ENCODE measurements around the gene ZFAND4.
"Not testable (repeated sequence)": the region's sequence is repeated elsewhere in the genome, so short reads cannot be mapped to it uniquely, and the experiment has no call there.

Gene ZFAND4

GRCh38 chr10:45586028-45586824 lies 86.3 kb downstream of the ZFAND4 start:
- DNase-seq, result no peak

GRCh38 chr10:45585131-45585530 lies 87.4 kb downstream of the ZFAND4 start:
- no peak for DNase-seq

DNA sequence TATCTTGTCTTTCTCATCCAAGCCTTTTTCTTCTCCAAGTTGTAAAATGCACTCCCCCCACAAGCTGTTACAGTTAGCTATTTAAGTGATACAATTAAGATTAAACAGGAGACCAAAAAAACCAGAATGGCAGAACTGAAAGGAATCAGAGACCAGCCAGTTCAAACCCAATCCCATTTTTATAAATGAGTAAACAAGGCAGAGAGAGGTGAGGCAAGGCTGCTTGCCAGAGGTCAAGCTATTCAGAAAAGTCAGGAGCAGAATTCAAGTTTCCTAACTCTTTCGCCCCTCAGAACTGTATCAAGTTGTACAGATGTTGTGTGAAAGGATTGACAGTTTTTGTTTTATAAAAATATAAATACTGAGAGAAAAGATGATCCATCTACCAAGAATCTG lies 90.2 kb downstream of the ZFAND4 start:
- DNase-seq, result no peak

DNA sequence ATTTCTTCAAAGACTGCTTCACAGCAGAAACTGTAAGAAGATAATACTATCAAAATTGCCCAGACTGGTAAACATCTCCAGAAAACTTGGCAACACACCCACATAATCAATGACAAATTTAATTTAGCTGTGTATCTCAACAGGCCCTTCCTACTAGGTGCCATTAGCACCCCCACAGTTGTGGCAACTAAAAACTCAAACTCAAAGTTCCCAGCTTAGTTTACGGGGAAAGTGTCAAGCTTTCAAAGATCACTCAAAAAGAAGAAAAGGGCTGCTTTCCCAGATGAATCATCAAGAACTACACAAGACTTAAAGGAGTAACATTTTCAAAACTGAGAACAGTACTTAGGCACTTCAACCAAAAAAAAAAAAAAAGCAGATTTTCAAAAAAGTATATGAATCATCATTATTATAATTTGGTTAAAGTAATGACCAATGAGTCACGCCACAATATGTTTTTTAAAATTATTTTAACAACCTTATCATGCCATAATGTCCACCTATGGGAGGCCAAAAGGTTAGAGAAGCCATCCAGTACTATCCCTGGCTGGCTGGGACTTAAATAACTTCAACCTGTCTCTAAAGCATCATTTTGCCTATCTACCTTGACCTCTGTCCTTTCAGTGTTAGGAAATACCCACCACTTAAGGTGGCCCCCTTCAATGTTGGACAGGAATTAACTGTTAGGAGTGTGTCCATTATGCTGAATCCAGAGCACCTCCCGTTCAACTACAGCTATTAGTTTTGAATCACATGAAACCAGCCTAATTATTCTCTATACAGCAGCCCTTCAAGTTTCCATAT lies 90.8 kb downstream of the ZFAND4 start:
- DNase-seq, result no peak

DNA sequence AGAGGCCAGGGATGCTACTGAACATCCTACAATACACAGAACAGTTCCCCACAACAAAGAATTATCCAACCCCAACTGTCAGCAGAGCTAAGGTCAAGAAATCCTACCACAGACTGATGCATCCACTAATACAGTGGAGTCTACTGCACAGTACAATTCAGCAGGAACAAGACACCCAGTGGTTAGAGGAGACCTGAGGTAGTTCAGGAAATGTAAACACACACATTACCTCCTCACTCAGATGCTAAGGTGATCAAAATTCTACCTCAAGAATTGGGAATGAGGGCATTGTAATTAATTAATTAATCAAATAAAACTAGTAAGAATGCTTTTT lies 91.4 kb downstream of the ZFAND4 start:
- no peak for DNase-seq

DNA sequence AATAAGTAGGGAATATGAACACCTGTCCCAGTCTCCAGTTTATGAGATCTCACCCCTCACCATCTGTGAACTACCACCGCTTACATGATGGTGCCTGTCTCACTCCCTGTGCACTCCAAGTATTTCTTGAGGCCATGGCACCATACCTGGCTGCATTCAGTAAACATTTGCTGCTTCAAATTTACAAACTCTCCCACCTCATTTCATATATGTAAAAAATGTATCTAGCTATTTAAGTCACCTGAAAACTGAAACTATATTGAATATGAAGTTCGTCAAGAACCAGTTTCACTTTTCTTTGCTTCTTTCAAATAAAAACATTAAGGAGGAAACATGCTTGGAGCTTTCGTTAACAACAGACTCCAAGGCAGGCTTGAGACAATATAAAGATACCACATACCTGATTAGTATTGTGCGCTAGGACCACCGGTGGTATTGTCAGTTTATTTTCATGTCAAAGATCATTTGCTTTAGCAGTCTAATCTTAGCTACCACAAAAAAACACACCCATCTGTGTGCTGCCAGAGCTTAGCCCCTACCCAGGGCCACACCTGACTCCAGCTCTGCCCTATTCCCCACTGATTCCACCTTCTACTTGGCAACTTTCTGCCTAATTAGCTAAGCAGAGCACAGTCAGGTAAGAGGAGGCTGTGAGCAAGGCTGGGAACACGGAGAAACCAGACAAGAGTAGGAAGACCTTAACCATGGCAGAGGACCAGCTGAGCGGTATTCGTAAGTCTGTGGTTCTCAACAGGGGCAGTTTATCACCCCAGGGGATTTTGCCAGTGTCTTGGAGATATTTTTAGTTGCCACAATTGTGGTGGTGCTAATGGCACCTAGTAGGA lies 92.0 kb downstream of the ZFAND4 start:
- no peak for DNase-seq

DNA sequence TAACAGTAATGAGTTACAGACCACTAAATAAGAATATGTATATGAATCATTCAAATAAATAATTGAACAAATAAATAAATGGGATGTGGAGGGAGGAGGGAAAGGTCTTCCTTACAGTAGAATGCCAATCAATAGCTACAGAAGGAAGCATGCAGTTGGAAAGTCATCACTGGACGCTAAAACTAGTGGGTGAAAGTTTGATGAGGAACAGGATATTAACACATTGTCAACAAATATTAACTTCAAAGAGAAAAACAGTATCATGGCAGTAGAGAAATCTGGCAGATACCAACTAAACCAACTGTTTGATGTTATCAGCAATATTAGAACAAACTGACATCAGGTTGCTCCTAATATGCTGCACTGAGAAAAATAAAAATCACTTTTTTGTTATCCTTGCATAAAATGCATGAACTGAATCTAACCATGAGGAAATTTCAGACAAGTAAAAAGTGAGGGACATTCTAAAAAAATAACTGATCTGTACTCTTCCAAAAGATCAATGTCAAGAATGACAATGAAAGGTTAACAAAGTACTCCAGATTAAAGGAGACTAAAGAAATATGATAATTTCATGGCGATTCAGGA lies 94.1 kb downstream of the ZFAND4 start:
- no peak for DNase-seq

DNA sequence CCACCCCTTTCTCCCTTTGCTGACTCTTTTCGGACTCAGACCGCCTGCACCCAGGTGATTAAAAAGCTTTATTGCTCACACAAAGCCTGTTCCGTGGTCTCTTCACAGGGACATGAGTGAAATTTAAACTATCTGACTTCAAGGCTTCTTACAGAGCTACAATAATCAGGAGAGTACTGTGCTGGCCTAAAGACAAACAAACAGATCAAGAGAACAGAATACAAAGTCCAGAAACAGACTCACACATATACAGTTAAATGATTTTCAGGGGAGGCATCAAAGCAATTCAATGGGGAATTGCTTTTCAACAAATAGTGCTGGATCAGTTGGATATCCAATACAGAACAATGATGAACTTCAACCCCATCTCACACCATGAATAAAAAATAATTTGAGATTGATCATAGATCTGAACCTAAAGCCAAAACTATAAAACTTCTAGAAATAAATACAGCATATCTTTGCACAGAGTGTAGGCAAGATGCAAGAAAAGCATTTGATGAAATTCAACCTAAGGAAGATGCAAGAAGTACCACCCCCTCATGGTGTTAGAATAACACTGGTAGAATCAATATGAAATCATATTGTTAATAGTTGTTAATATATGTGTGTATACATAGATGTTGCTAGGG lies 96.5 kb downstream of the ZFAND4 start:
- no peak for DNase-seq

DNA sequence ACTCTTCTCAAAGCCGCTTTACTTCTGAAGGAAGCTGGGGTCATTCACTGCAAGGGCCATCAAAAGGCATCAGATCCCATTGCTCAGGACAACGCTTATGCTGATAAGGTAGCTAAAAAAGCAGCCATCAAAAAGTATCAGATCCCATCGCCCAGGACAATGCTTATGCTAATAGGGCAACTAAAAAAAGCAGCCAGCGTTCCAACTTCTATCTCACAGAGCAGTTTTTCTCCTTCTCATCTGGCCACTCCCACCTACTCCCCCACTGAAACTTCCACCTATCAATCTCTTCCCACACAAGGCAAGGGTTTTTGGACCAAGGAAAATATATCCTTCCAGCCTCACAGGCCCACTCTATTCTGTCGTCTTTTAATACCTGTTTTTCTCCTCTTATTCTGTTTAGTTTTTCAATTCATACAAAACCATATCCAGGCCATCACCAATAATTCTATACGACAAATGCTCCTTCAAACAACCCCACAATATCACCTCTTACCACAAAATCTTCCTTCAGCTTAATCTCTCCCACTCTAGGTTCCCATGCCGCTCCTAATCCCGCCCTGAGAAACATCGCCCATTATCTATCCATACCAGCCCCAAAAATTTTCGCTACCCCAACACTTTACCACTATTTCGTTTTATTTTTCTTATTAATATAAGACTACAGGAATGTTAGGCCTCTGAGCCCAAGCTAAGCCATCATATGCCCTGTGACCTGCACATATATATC lies 97.4 kb downstream of the ZFAND4 start:
- DNase-seq, result not testable (repeated sequence)

- no peak for DNase-seq
Observed at GRCh38 chr10:45569471-45569870, 103.1 kb downstream of the ZFAND4 start.

GRCh38 chr10:45566415-45566814 lies 106.2 kb downstream of the ZFAND4 start:
- no peak for DNase-seq

Data from GF-D8 (cell line).